ENCODE results near the gene EHF.
"Not testable (repeated sequence)": the region's sequence is repeated elsewhere in the genome, so short reads cannot be mapped to it uniquely, and the experiment has no call there.

The EHF gene
- total RNA-seq: 0 to 0.36 (median 0.13) reads per million in 4 experiments

GRCh38 chr11:34620820-34621792, at the start of gene EHF:
Gene EHF (plus strand): TSS chr11:34621093. CDS start chr11:34642631, 21,538 bp downstream.
- DNase-seq: no peak

- no peak for DNase-seq
Observed at GRCh38 chr11:34573537-34573936, 47.4 kb upstream of the EHF start.

GRCh38 chr11:34575261-34575660, 45.6 kb upstream of the EHF start:
- no peak for DNase-seq

- DNase-seq: no peak
Observed at GRCh38 chr11:34575671-34576070, 45.2 kb upstream of the EHF start.

- no peak for DNase-seq
Observed at GRCh38 chr11:34576331-34576730, 44.6 kb upstream of the EHF start.

GRCh38 chr11:34583818-34584217, 37.1 kb upstream of the EHF start:
- DNase-seq: no peak

- DNase-seq: no peak
Observed at GRCh38 chr11:34585304-34585734, 35.6 kb upstream of the EHF start.

- DNase-seq: no peak
Observed at GRCh38 chr11:34585735-34586487, 35.0 kb upstream of the EHF start.

GRCh38 chr11:34586488-34587281, 34.2 kb upstream of the EHF start:
- no peak for DNase-seq

- no peak for DNase-seq
Observed at GRCh38 chr11:34587282-34587677, 33.6 kb upstream of the EHF start.

GRCh38 chr11:34588023-34588422, 32.9 kb upstream of the EHF start:
- no peak for DNase-seq

- DNase-seq: no peak
Observed at GRCh38 chr11:34588701-34589100, 32.2 kb upstream of the EHF start.

- not testable (repeated sequence) for DNase-seq
Observed at GRCh38 chr11:34589177-34589576, 31.7 kb upstream of the EHF start.

GRCh38 chr11:34593085-34593484, 27.8 kb upstream of the EHF start:
- no peak for DNase-seq

- DNase-seq: no peak
Observed at GRCh38 chr11:34594603-34595002, 26.3 kb upstream of the EHF start.

GRCh38 chr11:34595391-34595790, 25.5 kb upstream of the EHF start:
- no peak for DNase-seq

- DNase-seq: no peak
Observed at GRCh38 chr11:34595960-34596644, 24.8 kb upstream of the EHF start.

GRCh38 chr11:34599406-34599945, 21.4 kb upstream of the EHF start:
- no peak for DNase-seq

- no peak for DNase-seq
Observed at GRCh38 chr11:34600339-34601084, 20.4 kb upstream of the EHF start.

GRCh38 chr11:34601085-34601444, 19.8 kb upstream of the EHF start:
- no peak for DNase-seq

- no peak for DNase-seq
Observed at GRCh38 chr11:34601609-34602008, 19.3 kb upstream of the EHF start.

Data from effector CD8-positive, alpha-beta T cell (primary cell).